Heart left ventricle (tissue), 13 donors: Measurements from ENCODE around the gene ANK3.

Source experiments
- POLR2A ChIP-seq, 2 donors: fragments of 450-650 bp; IDR thresholded peaks; one replicate each; pipeline ENCODE4 v1.6.1; 2017; ENCODE audit warnings: antibody characterized with exemption in 2 of 2, mild to moderate bottlenecking in 2 of 2, moderate library complexity in 2 of 2
- TF ChIP-seq, protein P1 (sequence below), 12 donors: fragments of 200-600 bp; sonication (generic) in 4 of 12; IDR thresholded peaks; one replicate each; pipeline versions ENCODE4 v1.5.0 to v1.8.0; 2018 to 2022; ENCODE audit warnings: antibody characterized with exemption in 12 of 12, mild to moderate bottlenecking in 5 of 12
- donor health status: ischemic (EF 13 %, LVEDD 7.1; RV severe dilation, severe dysfunction).
- donor health status: DM: no; HTN: yes; CAD: no.
- donor health status: DM: no; HTN: no; CAD: no.
- donor health status: ischemic (EF 25% LVEDD 6.9; RV normal size, moderate dysfunction).
- donor health status: ischemic (EF 25% LVEDD 5.7; RV mildly dilated, moderate dysfunction).
- donor health status: ischemic (EF 35%, LVEDD 5.7; RV mildly dilated, moderate dysfunction).
- donor health status: nonischemic (EF 11% LVEDD 7.7; RV severe dilation, severe dysfunction).
- donor health status: DM: yes; HTN: yes; CAD: no.
- donor health status: PGD.
- donor health status: ischemic (EF 29% LVEDD 5.4; RV normal size, mild dysfunction).
- donor health status: nonischemic (EF 23%, LVEDD 6.1; RV moderate dilation, normal function).

- no peak for TF ChIP-seq POLR2A (IDR thresholded peaks at IDR 0.05)
- TF ChIP-seq, protein P1, sequence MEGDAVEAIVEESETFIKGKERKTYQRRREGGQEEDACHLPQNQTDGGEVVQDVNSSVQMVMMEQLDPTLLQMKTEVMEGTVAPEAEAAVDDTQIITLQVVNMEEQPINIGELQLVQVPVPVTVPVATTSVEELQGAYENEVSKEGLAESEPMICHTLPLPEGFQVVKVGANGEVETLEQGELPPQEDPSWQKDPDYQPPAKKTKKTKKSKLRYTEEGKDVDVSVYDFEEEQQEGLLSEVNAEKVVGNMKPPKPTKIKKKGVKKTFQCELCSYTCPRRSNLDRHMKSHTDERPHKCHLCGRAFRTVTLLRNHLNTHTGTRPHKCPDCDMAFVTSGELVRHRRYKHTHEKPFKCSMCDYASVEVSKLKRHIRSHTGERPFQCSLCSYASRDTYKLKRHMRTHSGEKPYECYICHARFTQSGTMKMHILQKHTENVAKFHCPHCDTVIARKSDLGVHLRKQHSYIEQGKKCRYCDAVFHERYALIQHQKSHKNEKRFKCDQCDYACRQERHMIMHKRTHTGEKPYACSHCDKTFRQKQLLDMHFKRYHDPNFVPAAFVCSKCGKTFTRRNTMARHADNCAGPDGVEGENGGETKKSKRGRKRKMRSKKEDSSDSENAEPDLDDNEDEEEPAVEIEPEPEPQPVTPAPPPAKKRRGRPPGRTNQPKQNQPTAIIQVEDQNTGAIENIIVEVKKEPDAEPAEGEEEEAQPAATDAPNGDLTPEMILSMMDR (IDR thresholded peaks at IDR 0.05): no peak
These were observed 241.3 kb downstream of the ANK3 start for GRCh38 chr10:60148266-60148840.
